ENCODE measurements around the gene SDR39U1.

- TF ChIP-seq CTCF (IDR thresholded peaks at IDR 0.05): no peak
- TF ChIP-seq POLR2A (IDR thresholded peaks at IDR 0.05): no peak
These were observed 4.1 kb downstream of the SDR39U1 start for GRCh38 chr14:24438223-24439097.

Measured in esophagus squamous epithelium (tissue), 4 donors.